Lower leg skin (tissue), 3 donors: Measurements from ENCODE around the gene RAP1B.

Experiments
- CTCF ChIP-seq, 3 donors: fragments of 450-650 bp; IDR thresholded peaks; one replicate each; pipeline ENCODE4 v1.5.1; 2016; ENCODE audit warnings: antibody characterized with exemption in 3 of 3, mild to moderate bottlenecking in 3 of 3, moderate library complexity in 2 of 3
- POLR2A ChIP-seq, 2 donors: fragments of 450-650 bp; IDR thresholded peaks; one replicate each; pipeline ENCODE4 v1.6.1; 2016 to 2017; ENCODE audit warnings: antibody characterized with exemption in 2 of 2, mild to moderate bottlenecking in 1 of 2, moderate library complexity in 1 of 2

DNA sequence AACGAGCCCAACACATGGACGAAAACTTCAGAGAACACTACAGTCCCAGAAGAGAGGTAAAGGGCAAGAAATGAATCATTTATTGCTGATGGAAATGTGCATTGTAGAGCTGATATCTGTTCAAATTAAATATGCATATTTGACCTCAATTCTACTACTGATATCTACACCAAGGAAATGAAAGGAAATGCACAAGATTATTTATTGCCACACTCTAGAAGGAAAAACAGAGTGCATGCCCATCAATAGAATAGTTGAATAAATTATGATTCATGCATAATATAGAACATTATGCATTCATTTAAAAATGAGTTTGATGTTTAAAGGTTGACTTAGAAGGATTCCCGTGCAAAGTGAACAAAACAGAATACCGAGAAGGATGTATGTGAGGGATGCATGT is 60.5 kb downstream of the RAP1B start:
- TF ChIP-seq CTCF (IDR thresholded peaks at IDR 0.05): no peak
- no peak for TF ChIP-seq POLR2A (IDR thresholded peaks at IDR 0.05)
